ENCODE results near the gene PRR7.

Gene PRR7

GRCh38 chr5:177486256-177486655, 39.6 kb downstream of the PRR7 start:
- no peak for DNase-seq (ENCODE audit: low read depth)
- TF ChIP-seq CTCF (conservative IDR thresholded peaks at IDR 0.05; ENCODE audit: low read length) = no peak
- H3K4me3 ChIP-seq (ENCODE audit: low read length) = no peak overlapping the region

- no peak overlapping the region for H3K4me3 ChIP-seq (ENCODE audit: low read length)
Observed at GRCh38 chr5:177487144-177487543, 40.5 kb downstream of the PRR7 start.

GRCh38 chr5:177487975-177488374, 41.4 kb downstream of the PRR7 start:
- DNase-seq (ENCODE audit: low read depth) = no peak
- TF ChIP-seq CTCF (conservative IDR thresholded peaks at IDR 0.05; ENCODE audit: low read length) = 0 out of 2 replicates have a peak, but pooled peaks have one; percentile 3
- H3K4me3 ChIP-seq (ENCODE audit: low read length) = no peak overlapping the region

More at GRCh38 chr5:177487144-177487543, 40.5 kb downstream of the PRR7 start:
- no peak for TF ChIP-seq CTCF (conservative IDR thresholded peaks at IDR 0.05; ENCODE audit: low read length)
- no peak for DNase-seq (ENCODE audit: low read depth)

GRCh38 chr5:177489119-177489716, 42.6 kb downstream of the PRR7 start:
- no peak overlapping the region for H3K4me3 ChIP-seq (ENCODE audit: low read length)
- TF ChIP-seq CTCF (conservative IDR thresholded peaks at IDR 0.05; ENCODE audit: low read length) = no peak
- no peak for DNase-seq (ENCODE audit: low read depth)

- no peak overlapping the region for H3K4me3 ChIP-seq (ENCODE audit: low read length)
- no peak for DNase-seq (ENCODE audit: low read depth)
- no peak for TF ChIP-seq CTCF (conservative IDR thresholded peaks at IDR 0.05; ENCODE audit: low read length)
Observed at GRCh38 chr5:177490311-177490991, 43.8 kb downstream of the PRR7 start.

- H3K4me3 ChIP-seq (ENCODE audit: low read length) = no peak overlapping the region
- DNase-seq (ENCODE audit: low read depth) = no peak
- TF ChIP-seq CTCF (conservative IDR thresholded peaks at IDR 0.05; ENCODE audit: low read length) = no peak
Observed at GRCh38 chr5:177490992-177491391, 44.4 kb downstream of the PRR7 start.

GRCh38 chr5:177491429-177491945, 44.9 kb downstream of the PRR7 start:
- TF ChIP-seq CTCF (conservative IDR thresholded peaks at IDR 0.05; ENCODE audit: low read length) = peak; percentile 45
- no peak overlapping the region for H3K4me3 ChIP-seq (ENCODE audit: low read length)
- DNase-seq (ENCODE audit: low read depth) = no peak

Data from AG10803 (cell line).